ENCODE data around the gene FIS1.
"Not testable (repeated sequence)": the region's sequence is repeated elsewhere in the genome, so short reads cannot be mapped to it uniquely, and the experiment has no call there.

Gene FIS1

DNA sequence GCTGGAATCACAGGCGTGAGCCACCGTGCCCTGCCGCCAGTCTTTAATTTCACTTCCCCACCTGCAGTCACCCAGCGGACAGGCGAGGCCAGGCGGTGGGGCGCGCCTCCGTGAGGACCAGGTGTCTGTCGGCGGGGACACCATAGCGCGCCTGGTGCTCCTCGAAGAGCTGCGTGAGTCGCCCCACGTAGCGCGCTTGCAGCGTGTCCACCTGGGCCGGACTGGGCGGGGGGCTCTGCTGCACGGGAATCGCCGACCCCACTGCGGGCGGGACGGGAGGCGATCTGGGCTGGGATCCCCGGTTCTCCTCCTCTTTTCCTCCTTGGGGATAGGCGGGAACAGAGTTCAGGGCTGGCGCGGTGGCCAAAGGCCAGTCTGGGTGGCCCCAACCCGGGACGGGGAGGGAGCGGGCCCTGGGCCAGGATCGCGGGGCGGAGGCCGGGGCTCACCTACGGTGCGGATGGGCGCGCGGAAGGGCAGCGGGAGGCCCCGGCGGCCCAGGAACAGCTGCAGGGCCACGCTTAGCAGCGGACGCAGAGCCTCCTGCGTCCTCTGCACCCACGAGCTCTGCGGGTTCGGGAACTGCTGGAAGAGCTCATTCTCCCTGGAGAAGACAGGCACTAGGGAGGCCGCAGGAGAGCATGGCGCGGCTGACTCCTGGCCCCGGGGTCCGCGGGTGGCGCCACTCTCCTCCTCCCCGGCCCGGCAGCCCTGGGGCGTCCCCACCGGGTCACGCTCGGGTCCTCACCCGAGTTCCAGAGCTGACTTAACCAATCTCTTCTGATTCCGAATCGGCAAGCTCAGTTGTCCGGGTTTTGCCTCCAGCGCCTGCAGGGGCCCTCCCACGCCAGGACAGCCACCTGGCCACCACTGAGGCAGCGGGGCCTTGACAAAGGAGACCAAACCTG is 42.9 kb downstream of the FIS1 start:
- peak; percentile 51 for DNase-seq

DNA sequence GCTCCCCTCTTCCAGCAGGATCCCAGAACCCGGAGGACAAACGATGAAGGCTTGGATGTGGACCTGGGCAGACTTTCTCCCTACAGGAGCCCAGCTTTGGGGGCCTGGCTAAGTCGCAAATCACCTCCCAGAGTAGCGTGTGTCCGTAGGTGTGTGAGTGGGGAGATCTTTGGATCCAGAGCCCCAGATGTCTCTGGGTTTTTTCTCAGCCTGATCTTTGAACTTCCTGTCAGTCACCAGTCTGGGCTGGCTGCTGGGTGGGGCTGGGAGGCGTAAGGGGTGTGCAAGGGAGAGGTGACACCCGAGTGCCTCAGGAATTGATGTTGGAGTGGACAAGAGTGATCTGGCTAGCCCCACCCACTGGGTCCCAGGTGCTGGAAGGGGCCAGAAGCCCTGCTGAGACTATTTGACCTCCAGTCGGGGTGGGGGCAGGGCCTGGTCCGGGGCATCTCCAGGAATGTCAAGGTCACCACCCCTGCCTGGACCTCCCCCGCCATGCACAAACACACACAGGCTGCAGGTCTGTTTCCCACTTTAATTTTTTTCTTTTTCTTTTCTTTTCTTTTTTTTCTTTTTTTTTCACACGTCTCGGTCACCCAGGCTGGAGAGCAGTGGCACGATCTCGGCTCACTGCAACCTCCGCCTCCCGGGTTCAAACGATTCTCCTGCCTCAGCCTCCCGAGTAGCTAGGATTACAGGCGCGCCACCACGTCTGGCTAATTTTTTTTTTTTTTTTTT is 43.9 kb downstream of the FIS1 start, which contains the start of gene MOGAT3:
TSS of gene MOGAT3 (minus strand) at position 175 of the 738 bp plus-strand sequence. CDS start 182 bp downstream, outside the sequence.
- DNase-seq, result no peak

DNA sequence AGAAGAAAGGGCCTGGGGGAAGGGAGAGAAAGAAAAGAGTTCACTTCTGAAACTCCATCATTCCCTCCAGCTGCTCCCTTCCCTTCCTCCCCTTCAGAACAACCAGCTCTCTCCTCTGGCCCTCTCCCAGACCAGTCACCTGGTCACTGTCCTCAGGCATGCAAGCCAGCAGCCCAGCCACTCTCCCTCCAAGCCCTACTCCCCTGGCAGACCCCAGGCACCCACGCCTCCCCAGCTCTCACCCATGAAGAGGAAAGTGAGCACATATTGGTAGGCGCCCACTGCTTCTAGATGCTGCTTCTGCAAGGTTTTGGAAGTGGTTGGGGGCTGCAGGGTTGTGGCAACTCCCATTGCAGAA is 44.4 kb downstream of the FIS1 start:
- no peak for DNase-seq

DNA sequence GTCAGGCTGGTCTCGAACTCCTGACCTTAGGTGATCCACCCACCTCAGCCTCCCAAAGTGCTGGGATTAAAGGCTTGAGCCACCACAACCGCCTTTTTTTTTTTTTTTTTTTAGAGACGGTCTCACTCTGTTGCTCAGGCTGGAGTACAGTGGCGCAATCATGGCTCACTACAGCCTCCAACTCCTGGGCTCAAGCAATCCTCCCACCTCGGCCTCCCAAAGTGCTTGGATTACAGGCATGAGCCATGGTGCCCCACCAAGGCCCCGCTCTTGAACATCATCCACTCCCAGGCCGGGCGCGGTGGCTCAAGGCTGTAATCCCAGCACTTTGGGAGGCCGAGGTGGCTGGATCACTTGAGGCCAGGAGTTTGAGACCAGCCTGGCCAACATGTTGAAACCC is 45.4 kb downstream of the FIS1 start:
- DNase-seq, result not testable (repeated sequence)

DNA sequence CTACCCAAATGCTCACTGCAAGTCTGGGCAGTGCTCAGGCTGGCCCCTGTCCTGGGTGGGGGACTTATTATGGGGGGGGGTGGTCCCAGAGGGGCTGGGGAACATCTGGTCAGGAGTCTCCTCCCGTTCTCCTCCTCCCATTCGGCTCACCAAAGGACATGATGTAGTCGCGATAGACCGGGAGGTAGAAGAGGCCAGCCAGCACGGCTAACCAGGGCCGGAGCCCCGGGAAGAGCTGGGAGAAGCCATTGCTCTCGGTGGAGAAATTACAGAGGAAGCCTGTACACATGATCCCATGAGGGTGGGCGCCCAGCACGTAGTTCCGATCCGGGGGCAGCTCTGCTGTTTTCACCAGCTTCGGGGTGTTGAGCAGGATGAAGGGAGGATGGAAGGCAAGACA is 46.4 kb downstream of the FIS1 start:
- DNase-seq, result no peak

DNA sequence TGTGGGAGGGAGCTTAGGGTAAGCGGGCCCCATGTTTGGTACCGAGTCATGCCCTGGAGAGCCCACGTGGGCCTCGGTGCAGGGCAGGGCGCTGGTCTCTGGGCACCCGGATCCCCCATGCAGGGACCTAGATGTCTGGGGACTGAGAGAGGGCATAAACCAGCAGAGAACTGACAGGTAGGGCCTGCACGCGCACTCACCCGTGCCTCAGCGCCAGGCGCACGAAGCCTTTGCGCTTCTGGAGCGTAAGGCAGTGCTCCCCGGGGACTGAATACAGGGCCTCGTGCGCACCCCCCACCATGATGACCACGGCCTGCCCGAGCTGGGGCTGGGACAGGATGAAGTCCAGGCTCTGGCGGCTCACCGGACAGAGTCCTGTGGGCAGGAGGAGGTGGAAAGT is 46.9 kb downstream of the FIS1 start:
- no peak for DNase-seq

DNA sequence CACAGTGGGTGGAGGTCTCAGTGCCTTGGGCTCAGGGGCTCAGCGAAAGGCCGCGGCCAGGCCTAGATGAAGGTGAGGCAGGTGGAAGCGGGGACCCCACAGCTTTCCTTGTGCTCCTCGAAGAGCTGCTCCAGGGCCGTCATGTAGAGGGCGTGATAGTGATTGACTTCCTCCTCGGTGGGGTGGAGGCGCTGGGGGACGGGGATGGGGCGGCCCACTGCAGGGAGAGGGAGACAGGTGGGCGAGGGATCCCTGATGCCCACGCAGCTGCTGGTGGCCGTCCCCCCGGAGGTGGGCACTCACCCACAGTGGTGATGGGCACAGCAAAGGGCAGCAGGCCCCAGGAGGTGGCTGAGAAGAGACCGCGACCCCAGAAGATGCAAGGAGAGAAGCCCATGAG is 49.0 kb downstream of the FIS1 start:
- no peak for DNase-seq
